Spleen (tissue), 11 donors: ENCODE results near the gene ARMC6. TPM values are rescaled to one million over a fixed set of nuclear protein-coding genes. Genes with fewer than 3 reads are reported as not detected.

ENCODE experiments used
- DNase-seq: peaks from one replicate; pipeline ENCODE4 v3.0.0-alpha.2; 2020
- H3K27ac ChIP-seq, 8 donors: fragments of 200-600 bp; sonication (generic) in 7 of 8; 1 replicate in 4 of 8; 2 replicates in 4 of 8; pipeline versions ENCODE4 v1.5.0 to v1.8.0; 2016 to 2021; ENCODE audit warnings: inconsistent platforms in 4 of 8, mild to moderate bottlenecking in 4 of 8, moderate library complexity in 1 of 8
- H3K27me3 ChIP-seq, 7 donors: fragments of 200-600 bp; sonication (generic) in 6 of 7; replicated peaks in 1 of 7; 1 replicate in 4 of 7; 2 replicates in 3 of 7; pipeline versions ENCODE4 v1.5.0 to v1.8.0; 2016 to 2021; ENCODE audit warnings: inconsistent platforms in 3 of 7, mild to moderate bottlenecking in 1 of 7
- H3K36me3 ChIP-seq, 6 donors: fragments of 200-600 bp; sonication (generic) in 5 of 6; 1 replicate in 4 of 6; 2 replicates in 2 of 6; pipeline versions ENCODE4 v1.5.0 to v1.8.0; 2016 to 2021; ENCODE audit warnings: inconsistent platforms in 2 of 6
- H3K4me1 ChIP-seq, 6 donors: fragments of 200-600 bp; sonication (generic) in 5 of 6; 1 replicate in 3 of 6; 2 replicates in 3 of 6; pipeline versions ENCODE4 v1.5.0 to v1.8.0; 2016 to 2021; ENCODE audit warnings: inconsistent platforms in 3 of 6
- H3K4me3 ChIP-seq, 8 donors: fragments of 200-600 bp; sonication (generic) in 7 of 8; 1 replicate in 4 of 8; 2 replicates in 4 of 8; pipeline versions ENCODE4 v1.5.0 to v1.8.0; 2016 to 2021; ENCODE audit warnings: inconsistent platforms in 4 of 8, mild to moderate bottlenecking in 4 of 8, moderate library complexity in 2 of 8
- H3K9me3 ChIP-seq, 8 donors: fragments of 200-600 bp; sonication (generic) in 7 of 8; 1 replicate in 4 of 8; 2 replicates in 4 of 8; pipeline versions ENCODE4 v1.5.0 to v1.8.0; 2016 to 2021; ENCODE audit warnings: inconsistent platforms in 4 of 8
- POLR2A ChIP-seq, 3 donors: fragments of 450-650 bp; IDR thresholded peaks; one replicate each; pipeline ENCODE4 v1.5.1; 2017; ENCODE audit warnings: antibody characterized with exemption in 3 of 3, mild to moderate bottlenecking in 1 of 3
- POLR2AphosphoS5 ChIP-seq, 3 donors: sonication (generic); formaldehyde crosslinking; IDR thresholded peaks; one replicate each; pipeline ENCODE4 v1.5.1; 2017; ENCODE audit warnings: antibody characterized with exemption in 3 of 3
- WGBS, 5 donors: extraction: QIAGEN DNeasy Blood & Tissue Kit in 3 of 5; methylation state at CpG; one replicate each; pipeline versions ENCODE4 v1.1.5 to v1.1.7; 2013 to 2018; 5-methylcytosine and 5-hydroxymethylcytosine counted together
- intact Hi-C: fragments of 100-400 bp; cut with DNase I; formaldehyde crosslinking; loops from one replicate; pipeline ENCODE4 v1.15.0; 2023; ENCODE audit warnings: low total_unique reads
- polyA plus RNA-seq, 3 donors: library from polyadenylated mRNA; stranded (reverse); fragments of 200-250 nt; gene quantifications; one replicate each; pipeline ENCODE4 v1.2.1, GENCODE V29; 2013
- total RNA-seq, 7 donors: library from RNA; depleted of rRNA in 3 of 7; stranded (reverse); fragments of >200 nt in 3 of 7; fragmentation: NEBNext Ultra II Directional in 4 of 7; extraction: Animal tissue kit (Norgen Biotek cat#: 25700) in 4 of 7; gene quantifications; one replicate each; pipeline versions ENCODE4 v1.1.0 to v1.2.1, GENCODE V29; 2016 to 2021
- TF ChIP-seq, protein P1 (sequence below), 11 experiments: fragments of 200-600 bp in 7 of 11; fragments of 450-650 bp in 4 of 11; sonication (generic) in 4 of 11; IDR thresholded peaks in 8 of 11; conservative IDR thresholded peaks in 3 of 11; 1 replicate in 7 of 11; 2 replicates in 4 of 11; pipeline versions ENCODE4 v1.4.0 to v1.8.0; 2016 to 2021; ENCODE audit warnings: antibody characterized with exemption in 11 of 11, inconsistent platforms in 4 of 11, mild to moderate bottlenecking in 1 of 11
- donor health status: healthy with polysubstance abuse.
- donor health status: DM: no; HTN: no; CAD: no; lungs with moderate emphysema.
- donor health status: DM: no; HTN: no; CAD: no.
- donor health status: Bipolar disorder and iron deficiency.
- donor health status: healthy.
- donor health status: DM: no; HTN: no; CAD: no.
- donor health status: DM: yes; HTN: yes; CAD: no.

Gene ARMC6
- total and polyA plus RNA-seq, 10 donors, result 17.2 to 29.0 (median 25.6) TPM

DNA sequence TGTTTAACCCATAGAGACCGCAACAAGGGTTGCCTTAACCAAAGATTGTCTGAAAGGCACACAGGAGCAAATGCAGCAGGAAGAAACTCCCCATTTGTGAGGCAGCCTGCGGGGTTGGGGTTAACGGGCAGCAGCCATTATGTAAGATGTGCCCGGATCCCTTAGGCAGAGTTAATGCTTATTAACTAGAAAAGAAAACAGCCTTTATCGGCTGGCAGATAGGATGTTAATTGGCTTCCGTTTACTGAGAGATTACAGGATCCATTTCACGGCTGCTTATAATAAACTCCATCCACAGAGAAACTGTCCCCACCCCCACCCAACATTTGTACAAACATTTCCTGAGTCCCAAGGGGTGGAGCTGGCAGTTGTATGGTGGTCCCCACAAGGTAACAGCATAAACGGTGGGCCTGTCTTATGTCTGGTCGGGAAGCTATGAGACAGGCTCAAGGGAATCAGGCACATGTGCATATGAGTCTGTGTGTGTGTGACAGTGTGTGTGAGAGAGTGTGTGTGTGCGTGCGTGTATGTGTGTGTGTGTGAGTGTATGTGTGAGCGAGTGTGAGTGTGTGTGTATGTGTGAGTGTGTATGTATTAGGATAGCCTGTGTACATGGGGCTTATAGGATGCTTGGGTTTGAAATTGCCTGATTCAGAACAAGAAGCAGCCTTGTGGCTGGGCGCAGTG, 40.9 kb downstream of the ARMC6 start:
- Histone ChIP-seq H3K36me3 (peaks cover 0 to 43% (median 0%) of the 10 kb centered on the region in 6 donors), H3K4me3 (no peak overlapping the region), H3K4me1 (peaks cover 0 to 77% (median 7%) of the 10 kb centered on the region in 6 donors), H3K9me3 (no peaks in the 10 kb centered on the region), H3K27ac (no peak overlapping the region), H3K27me3 (no peaks in the 10 kb centered on the region)
- intact Hi-C loops, result no loop called here
- TF ChIP-seq POLR2AphosphoS5 (IDR thresholded peaks at IDR 0.05), result no peak
- TF ChIP-seq, protein P1, sequence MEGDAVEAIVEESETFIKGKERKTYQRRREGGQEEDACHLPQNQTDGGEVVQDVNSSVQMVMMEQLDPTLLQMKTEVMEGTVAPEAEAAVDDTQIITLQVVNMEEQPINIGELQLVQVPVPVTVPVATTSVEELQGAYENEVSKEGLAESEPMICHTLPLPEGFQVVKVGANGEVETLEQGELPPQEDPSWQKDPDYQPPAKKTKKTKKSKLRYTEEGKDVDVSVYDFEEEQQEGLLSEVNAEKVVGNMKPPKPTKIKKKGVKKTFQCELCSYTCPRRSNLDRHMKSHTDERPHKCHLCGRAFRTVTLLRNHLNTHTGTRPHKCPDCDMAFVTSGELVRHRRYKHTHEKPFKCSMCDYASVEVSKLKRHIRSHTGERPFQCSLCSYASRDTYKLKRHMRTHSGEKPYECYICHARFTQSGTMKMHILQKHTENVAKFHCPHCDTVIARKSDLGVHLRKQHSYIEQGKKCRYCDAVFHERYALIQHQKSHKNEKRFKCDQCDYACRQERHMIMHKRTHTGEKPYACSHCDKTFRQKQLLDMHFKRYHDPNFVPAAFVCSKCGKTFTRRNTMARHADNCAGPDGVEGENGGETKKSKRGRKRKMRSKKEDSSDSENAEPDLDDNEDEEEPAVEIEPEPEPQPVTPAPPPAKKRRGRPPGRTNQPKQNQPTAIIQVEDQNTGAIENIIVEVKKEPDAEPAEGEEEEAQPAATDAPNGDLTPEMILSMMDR (IDR thresholded peaks at IDR 0.05 in 8 of 11, conservative IDR thresholded peaks at IDR 0.05 in 3 of 11), result no peak
- TF ChIP-seq POLR2A (IDR thresholded peaks at IDR 0.05), result no peak
- DNase-seq, result no peak
- 64 to 80% (median 66%) methylated on average over 13 of the region's 13 CpGs for WGBS, 5 donors

DNA sequence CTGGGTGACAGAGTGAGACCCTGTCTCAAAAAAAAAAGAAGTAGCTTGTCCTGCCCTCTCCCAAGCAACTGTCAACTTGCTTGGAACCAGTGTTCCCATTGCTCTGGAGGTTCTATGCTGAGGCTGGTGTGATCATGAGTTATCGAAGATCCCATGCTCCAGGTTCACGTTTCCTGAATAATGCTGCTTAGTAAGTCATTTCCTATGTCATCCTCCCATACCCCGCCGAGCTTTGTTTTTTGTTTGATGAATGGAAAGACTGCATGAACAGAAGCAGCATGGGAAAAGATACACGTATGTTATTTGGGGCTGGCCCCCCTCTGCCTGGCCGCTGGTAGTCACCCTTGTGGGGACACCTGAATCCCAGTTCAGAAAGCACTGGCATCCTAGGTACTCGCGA, 41.7 kb downstream of the ARMC6 start:
- Histone ChIP-seq H3K27me3 (no peaks in the 10 kb centered on the region), H3K4me3 (no peak overlapping the region), H3K4me1 (peaks cover 0 to 72% (median 3%) of the 10 kb centered on the region in 6 donors), H3K36me3 (peaks cover 0 to 43% (median 0%) of the 10 kb centered on the region in 6 donors), H3K9me3 (no peaks in the 10 kb centered on the region), H3K27ac (no peak overlapping the region)
- no peak for DNase-seq
- TF ChIP-seq POLR2A (IDR thresholded peaks at IDR 0.05) (no peak), POLR2AphosphoS5 (IDR thresholded peaks at IDR 0.05) (no peak)
- TF ChIP-seq, protein P1 (IDR thresholded peaks at IDR 0.05 in 8 of 11, conservative IDR thresholded peaks at IDR 0.05 in 3 of 11), result no peak
- WGBS, 5 donors, result 90 to 93% (median 90%) methylated on average over 8 of the region's 8 CpGs
- intact Hi-C loops, result no loop called here

DNA sequence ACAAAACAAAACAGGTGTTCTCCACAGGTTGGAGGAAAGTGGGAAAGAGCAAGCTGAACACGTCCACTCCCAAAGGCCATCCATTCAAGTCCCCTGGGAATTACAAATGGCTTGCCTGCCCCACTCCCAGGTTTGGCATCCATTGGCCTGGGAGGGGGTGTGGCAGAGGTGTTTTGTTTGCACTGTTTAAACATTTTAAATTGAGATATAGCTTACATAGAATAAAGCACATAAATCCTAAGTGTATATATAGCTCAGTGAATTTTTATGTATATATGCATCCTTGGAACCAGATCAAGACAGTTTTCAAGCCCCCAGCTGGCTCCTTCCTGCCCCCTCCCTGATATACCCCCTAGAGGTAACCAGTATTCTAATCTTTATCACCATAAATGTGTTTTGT, 43.1 kb downstream of the ARMC6 start:
- no peak overlapping the region for H3K4me3 ChIP-seq
- no peak overlapping the region for H3K27ac ChIP-seq
- no peaks in the 10 kb centered on the region for H3K9me3 ChIP-seq
- no peak for DNase-seq
- H3K27me3 ChIP-seq, result no peaks in the 10 kb centered on the region
- H3K4me1 ChIP-seq, result peaks cover 0 to 68% (median 3%) of the 10 kb centered on the region in 6 donors
- intact Hi-C loops, result no loop called here
- TF ChIP-seq POLR2A (IDR thresholded peaks at IDR 0.05) (no peak), POLR2AphosphoS5 (IDR thresholded peaks at IDR 0.05) (no peak)
- TF ChIP-seq, protein P1 (IDR thresholded peaks at IDR 0.05 in 8 of 11, conservative IDR thresholded peaks at IDR 0.05 in 3 of 11), result no peak
- 86 to 100% (median 91%) methylated on average over 1 of the region's 1 CpG for WGBS, 5 donors
- peaks cover 0 to 38% (median 0%) of the 10 kb centered on the region in 6 donors for H3K36me3 ChIP-seq

DNA sequence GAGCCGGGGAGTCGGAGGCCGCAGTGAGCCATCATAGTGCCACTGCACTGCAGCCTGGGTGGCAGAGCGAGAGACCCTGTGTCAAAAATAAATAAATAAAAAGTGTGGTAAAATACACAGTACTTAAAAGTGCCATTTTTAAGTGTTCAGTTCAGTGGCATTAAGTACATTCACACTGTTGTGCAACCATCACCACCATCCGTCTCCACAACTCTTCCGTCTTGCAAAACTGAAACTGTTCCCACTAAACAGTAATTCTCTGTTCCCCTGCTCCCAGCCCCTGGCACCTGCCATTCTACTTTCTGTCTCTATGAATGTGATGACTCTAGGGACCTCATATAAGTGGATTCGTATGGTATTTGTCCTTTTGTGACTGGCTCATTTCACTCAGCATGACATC, 43.7 kb downstream of the ARMC6 start:
- Histone ChIP-seq H3K27ac (peak overlapping the region in 1 of 8 donors; percentile 4), H3K4me3 (no peak overlapping the region), H3K27me3 (no peaks in the 10 kb centered on the region), H3K36me3 (peaks cover 0 to 38% (median 0%) of the 10 kb centered on the region in 6 donors), H3K9me3 (no peaks in the 10 kb centered on the region), H3K4me1 (peaks cover 0 to 64% (median 3%) of the 10 kb centered on the region in 6 donors)
- WGBS, 5 donors, result 68 to 91% (median 79%) methylated on average over 7 of the region's 7 CpGs
- intact Hi-C loops, result no loop called here
- DNase-seq, result no peak
- TF ChIP-seq POLR2A (IDR thresholded peaks at IDR 0.05) (no peak), POLR2AphosphoS5 (IDR thresholded peaks at IDR 0.05) (no peak)
- TF ChIP-seq, protein P1 (IDR thresholded peaks at IDR 0.05 in 8 of 11, conservative IDR thresholded peaks at IDR 0.05 in 3 of 11), result no peak
